Umbilical cord (tissue), 2 donors: ENCODE data around the gene PTTG1IP. TPM values are rescaled to one million over a fixed set of nuclear protein-coding genes. Genes with fewer than 3 reads are reported as not detected.
A peak's percentile ranks its signal among the peaks of the same experiment; 100 is the strongest.

Experiments
- DNase-seq: peaks from one replicate; pipeline ENCODE4 v3.0.0-alpha.2; 2015; ENCODE audit warnings: low spot score
- total RNA-seq: library from RNA; depleted of rRNA; stranded (reverse); fragments of >200 nt; gene quantifications from one replicate; pipeline ENCODE4 v1.2.3, GENCODE V29; 2014; ENCODE audit warnings: low replicate concordance; ENCODE audit not compliant: insufficient read depth

The PTTG1IP gene
- total RNA-seq, 1 donor from 2014 or later: 347 TPM

GRCh38 chr21:44909719-44910118 is 36.2 kb upstream of the PTTG1IP start:
- DNase-seq: no peak

- DNase-seq: no peak
These were observed 35.4 kb upstream of the PTTG1IP start for GRCh38 chr21:44908908-44909307.

- peak; percentile 54 for DNase-seq
These were observed 34.7 kb upstream of the PTTG1IP start for GRCh38 chr21:44907966-44908895.

GRCh38 chr21:44907225-44907965 is 33.9 kb upstream of the PTTG1IP start:
- DNase-seq: no peak

GRCh38 chr21:44905728-44906090 is 32.2 kb upstream of the PTTG1IP start:
- no peak for DNase-seq

GRCh38 chr21:44905016-44905727 is 31.7 kb upstream of the PTTG1IP start:
- DNase-seq: no peak

GRCh38 chr21:44904141-44904923 is 30.8 kb upstream of the PTTG1IP start:
- DNase-seq: no peak

GRCh38 chr21:44903689-44904088 is 30.2 kb upstream of the PTTG1IP start:
- no peak for DNase-seq

GRCh38 chr21:44903050-44903685 is 29.7 kb upstream of the PTTG1IP start:
- no peak for DNase-seq

GRCh38 chr21:44902268-44903049 is 29.0 kb upstream of the PTTG1IP start:
- DNase-seq: no peak

- no peak for DNase-seq
These were observed 28.0 kb upstream of the PTTG1IP start for GRCh38 chr21:44901391-44902074.

- DNase-seq: no peak
These were observed 27.2 kb upstream of the PTTG1IP start for GRCh38 chr21:44900559-44901251.

- DNase-seq: no peak
These were observed 26.5 kb upstream of the PTTG1IP start for GRCh38 chr21:44899768-44900558.

GRCh38 chr21:44898851-44899767 is 25.6 kb upstream of the PTTG1IP start:
- DNase-seq: no peak

- no peak for DNase-seq
These were observed 24.6 kb upstream of the PTTG1IP start for GRCh38 chr21:44898011-44898488.

- DNase-seq: no peak
These were observed 24.0 kb upstream of the PTTG1IP start for GRCh38 chr21:44897326-44898010.
